NCI-H345 treated with DMSO at 0.1 percent for 48 hours (cell line): ENCODE results near the gene CCDC85C.

Experiments used
- DNase-seq: peaks from one replicate; lab custom pipeline; 2025; ENCODE audit not compliant: unreplicated experiment; lab: John Stamatoyannopoulos, UW

CCDC85C gene

GRCh38 chr14:99632410-99633035 is 28.5 kb upstream of the CCDC85C start:
- no peak for DNase-seq

GRCh38 chr14:99630202-99630601 is 26.2 kb upstream of the CCDC85C start:
- DNase-seq, result no peak

- peak; percentile 47 for DNase-seq
Measured at GRCh38 chr14:99628887-99629618, 25.0 kb upstream of the CCDC85C start.

GRCh38 chr14:99627510-99628381 is 23.7 kb upstream of the CCDC85C start:
- DNase-seq, result no peak

GRCh38 chr14:99627100-99627499 is 23.1 kb upstream of the CCDC85C start:
- DNase-seq, result no peak

- no peak for DNase-seq
Measured at GRCh38 chr14:99626041-99626648, 22.1 kb upstream of the CCDC85C start.

GRCh38 chr14:99625476-99625875 is 21.5 kb upstream of the CCDC85C start:
- no peak for DNase-seq

GRCh38 chr14:99624971-99625370 is 21.0 kb upstream of the CCDC85C start:
- DNase-seq, result no peak

GRCh38 chr14:99624024-99624423 is 20.0 kb upstream of the CCDC85C start:
- no peak for DNase-seq

- no peak for DNase-seq
Measured at GRCh38 chr14:99621948-99622347, 17.9 kb upstream of the CCDC85C start.

- DNase-seq, result no peak
Measured at GRCh38 chr14:99619835-99620834, 16.1 kb upstream of the CCDC85C start.

- DNase-seq, result no peak
Measured at GRCh38 chr14:99616832-99617800, 13.1 kb upstream of the CCDC85C start.

- no peak for DNase-seq
Measured at GRCh38 chr14:99615497-99616157, 11.6 kb upstream of the CCDC85C start.

- DNase-seq, result no peak
Measured at GRCh38 chr14:99612738-99613330, 8.8 kb upstream of the CCDC85C start.

- DNase-seq, result no peak
Measured at GRCh38 chr14:99612071-99612737, 8.2 kb upstream of the CCDC85C start.

GRCh38 chr14:99611646-99612045 is 7.6 kb upstream of the CCDC85C start:
- no peak for DNase-seq
